ENCODE measurements around the gene IRF4. TPM values are rescaled to one million over a fixed set of nuclear protein-coding genes. Genes with fewer than 3 reads are reported as not detected.

Gene IRF4
- total RNA-seq, 4 donors from 2014 or later, result 3.5 to 5.8 (median 4.1) TPM

DNA sequence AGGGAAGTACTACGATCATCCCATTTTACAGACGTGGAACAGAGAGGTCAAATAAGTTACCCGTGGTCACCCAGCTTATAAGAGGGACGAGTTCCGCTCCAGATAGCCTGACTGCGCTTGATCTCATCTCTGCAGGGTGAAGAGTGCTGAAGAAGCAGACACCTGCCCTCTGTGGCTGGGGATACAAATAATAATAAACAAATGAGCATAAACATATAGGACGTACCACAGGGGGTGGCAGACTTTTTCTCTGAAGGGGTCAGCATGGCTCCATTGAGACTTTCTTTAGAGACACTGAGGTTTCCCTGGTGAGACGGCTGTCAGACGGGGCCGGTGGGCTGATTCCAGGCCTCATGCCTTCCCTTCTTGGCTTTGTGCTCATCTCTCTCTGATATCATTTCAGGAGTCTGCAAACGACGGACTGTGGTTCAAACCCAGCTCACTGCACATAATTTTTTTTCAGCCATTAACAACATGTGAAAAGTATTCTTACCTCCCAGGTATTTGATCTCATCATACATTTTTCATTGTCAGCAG, 47.1 kb downstream of the IRF4 start:
- ATAC-seq (ENCODE audit: low FRiP score), result no peak
- TF ChIP-seq, protein P1, sequence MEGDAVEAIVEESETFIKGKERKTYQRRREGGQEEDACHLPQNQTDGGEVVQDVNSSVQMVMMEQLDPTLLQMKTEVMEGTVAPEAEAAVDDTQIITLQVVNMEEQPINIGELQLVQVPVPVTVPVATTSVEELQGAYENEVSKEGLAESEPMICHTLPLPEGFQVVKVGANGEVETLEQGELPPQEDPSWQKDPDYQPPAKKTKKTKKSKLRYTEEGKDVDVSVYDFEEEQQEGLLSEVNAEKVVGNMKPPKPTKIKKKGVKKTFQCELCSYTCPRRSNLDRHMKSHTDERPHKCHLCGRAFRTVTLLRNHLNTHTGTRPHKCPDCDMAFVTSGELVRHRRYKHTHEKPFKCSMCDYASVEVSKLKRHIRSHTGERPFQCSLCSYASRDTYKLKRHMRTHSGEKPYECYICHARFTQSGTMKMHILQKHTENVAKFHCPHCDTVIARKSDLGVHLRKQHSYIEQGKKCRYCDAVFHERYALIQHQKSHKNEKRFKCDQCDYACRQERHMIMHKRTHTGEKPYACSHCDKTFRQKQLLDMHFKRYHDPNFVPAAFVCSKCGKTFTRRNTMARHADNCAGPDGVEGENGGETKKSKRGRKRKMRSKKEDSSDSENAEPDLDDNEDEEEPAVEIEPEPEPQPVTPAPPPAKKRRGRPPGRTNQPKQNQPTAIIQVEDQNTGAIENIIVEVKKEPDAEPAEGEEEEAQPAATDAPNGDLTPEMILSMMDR (IDR thresholded peaks at IDR 0.05), result no peak
- DNase-seq (ENCODE audit: low spot score), result no peak

DNA sequence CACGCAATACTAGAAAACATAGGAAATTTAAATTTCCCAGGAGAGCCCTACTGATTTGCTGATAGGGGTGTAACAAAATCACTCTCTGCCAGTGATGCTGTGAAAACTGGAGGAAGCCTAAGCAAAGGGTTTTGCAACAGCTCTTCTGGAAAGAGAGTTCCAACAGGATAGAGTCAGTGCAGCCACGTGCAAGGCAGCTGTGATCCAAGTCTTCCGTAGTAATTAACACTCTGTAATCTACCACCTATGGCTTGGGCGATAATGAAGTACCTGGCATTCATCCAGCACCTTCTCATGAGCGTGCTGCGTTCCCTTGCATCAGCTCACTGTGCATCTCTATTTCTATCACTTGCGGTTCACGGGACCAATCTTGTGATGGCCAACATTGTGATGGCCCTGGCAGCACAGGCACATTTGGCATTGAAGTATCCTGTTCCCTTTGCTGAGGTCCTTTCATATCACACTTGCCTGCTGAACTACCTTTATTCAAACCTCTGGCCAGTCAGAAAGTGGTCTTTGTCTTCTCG, 48.2 kb downstream of the IRF4 start:
- TF ChIP-seq, protein P1 (IDR thresholded peaks at IDR 0.05), result no peak
- DNase-seq (ENCODE audit: low spot score) (no peak), ATAC-seq (ENCODE audit: low FRiP score) (no peak)

DNA sequence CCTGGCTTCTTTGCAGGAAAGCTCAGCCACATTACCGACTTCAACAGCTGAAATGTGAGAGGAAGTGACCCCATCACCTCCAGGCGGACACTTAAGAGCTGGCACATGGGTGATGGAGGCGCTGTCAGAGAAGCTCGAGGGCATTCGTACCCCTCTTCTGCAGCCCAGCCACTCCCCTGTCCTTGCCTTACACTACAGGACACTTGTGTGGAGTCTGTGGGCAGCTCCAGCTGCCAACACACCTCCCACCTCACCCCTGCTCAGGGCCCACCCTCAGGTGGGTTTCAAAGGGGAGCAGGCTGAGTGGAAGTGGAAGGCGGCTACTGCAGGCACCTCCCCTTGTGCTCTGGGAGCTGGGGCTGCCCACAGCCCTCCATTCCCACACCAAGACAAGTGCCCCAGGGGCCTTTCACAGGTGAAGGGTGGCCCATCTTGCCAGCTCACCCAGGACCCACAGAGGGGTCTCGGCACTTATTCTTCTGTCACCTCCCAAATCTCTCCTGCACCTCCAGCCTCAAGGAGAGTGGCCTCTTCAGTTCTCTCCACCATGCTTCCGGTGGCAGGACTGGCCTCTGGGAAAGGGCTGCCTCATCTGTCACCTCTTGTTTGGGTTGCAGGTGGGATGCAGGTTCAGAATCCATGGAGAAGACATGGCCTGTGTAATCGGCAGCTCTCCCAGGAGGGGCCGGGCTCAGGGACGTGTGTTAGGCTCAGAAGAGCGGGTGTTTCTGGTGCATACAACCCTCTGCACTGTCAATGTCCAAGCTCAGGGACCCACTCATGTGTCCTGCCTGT, 49.8 kb downstream of the IRF4 start:
- ATAC-seq (ENCODE audit: low FRiP score) (no peak), DNase-seq (ENCODE audit: low spot score) (no peak)
- TF ChIP-seq, protein P1 (IDR thresholded peaks at IDR 0.05), result no peak

DNA sequence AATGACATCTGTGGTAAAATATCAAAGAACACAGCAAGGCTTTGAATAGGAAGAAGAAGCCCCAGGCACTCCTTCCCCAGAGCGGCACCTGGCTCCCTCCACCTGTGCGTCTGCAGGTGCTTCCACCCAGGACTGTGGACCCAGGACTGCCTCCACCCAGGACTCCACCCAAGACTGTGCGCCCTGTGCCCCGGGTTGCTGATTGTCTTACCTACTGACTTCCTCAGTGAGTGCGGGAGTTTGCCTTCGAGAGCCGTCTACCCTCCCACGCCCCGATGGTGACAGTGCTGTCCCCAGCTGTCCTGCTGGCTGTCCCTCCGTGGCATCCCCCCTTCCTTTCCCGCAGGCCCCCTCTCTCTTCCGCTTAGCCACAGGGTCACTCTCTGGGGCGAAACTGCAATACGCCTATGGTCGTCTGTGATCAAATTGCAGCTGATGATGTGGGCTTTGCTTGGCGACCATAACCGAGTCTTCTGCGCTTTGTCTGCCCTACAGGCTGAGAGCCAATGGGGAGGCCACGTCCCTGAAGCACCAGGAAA, 52.1 kb downstream of the IRF4 start:
- TF ChIP-seq, protein P1 (IDR thresholded peaks at IDR 0.05), result no peak
- DNase-seq (ENCODE audit: low spot score) (no peak), ATAC-seq (ENCODE audit: low FRiP score) (no peak)

DNA sequence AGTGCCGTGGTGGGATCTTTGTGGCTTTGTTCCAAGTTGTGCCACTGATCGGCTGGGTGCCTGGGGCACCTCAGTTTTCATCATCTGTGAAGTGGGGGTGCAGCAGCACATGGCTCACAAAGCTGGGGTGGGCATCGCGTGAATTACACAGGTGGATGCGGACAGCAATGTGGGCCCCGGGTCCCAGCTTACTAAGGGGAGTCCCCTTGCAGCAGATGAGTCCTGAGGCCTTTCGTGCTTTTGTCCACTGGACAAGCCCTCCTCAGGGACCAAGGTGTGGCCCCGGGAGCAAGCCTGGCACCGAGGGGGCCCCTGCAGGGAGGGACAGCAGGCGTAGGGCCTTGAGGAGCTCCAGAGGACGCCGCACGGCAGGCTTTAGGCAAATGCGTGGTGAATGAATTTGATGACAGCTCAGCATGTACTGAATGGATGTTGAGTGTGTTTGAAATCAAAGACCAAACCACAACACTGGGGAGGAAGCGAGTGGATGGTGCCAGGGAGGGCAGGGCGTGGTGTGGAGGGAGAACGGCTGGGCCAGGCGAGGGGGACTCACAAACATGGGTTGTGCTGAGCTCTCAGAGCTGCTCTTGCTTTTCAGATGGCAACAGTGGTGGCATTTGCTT, 53.2 kb downstream of the IRF4 start:
- ATAC-seq (ENCODE audit: low FRiP score), result no peak
- TF ChIP-seq, protein P1 (IDR thresholded peaks at IDR 0.05), result no peak
- no peak for DNase-seq (ENCODE audit: low spot score)

DNA sequence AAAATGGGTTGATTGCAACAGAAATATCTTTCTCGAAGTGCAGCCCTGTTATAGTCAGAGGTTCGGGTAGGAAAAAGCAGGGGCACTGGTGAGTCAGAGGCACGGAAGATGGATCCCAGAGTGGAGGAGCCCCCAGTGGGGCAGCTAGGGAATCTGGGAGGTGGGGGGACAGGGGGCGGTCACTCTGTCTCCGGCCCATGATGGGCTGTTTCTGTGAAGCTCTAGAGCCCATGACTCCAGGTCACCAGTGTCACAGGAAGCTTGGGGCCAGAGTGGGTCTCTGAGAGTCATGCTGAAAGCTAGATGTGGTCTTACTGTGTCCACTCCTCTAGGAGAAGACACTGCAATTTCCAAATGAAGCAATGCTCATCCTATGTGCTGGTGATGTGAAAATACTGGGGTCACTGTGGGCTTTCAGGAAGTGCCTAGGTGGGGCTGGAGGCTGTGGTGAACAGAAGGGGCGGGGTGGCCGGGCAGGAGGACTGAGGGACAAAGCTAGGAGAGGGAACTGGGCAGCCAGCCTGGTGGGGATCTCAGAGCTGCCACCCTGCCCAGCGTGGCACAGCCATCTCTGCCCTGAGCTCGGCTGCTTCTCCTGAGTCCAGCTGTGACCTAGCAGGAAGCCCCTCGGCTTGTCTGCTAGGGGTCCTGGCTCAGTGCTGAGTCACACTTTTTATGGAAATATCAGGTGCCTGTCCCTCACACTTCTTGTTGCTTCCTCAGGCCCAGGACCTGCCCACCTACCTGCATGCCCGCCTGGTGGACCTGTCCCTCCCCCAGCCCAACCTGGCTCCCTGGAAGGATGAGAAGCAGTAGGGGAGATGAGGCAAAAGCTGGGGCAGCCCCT, 54.2 kb downstream of the IRF4 start:
- ATAC-seq (ENCODE audit: low FRiP score), result no peak

More for the DNA sequence above, 54.2 kb downstream of the IRF4 start:
- no peak for DNase-seq (ENCODE audit: low spot score)
- TF ChIP-seq, protein P1 (IDR thresholded peaks at IDR 0.05), result no peak

Data from omental fat pad (tissue), 4 donors.